Caco-2 (cell line): ENCODE data around the gene GLTP. TPM values are rescaled to one million over a fixed set of nuclear protein-coding genes. Genes with fewer than 3 reads are reported as not detected.
A peak's percentile ranks its signal among the peaks of the same experiment; 100 is the strongest.

Experiments used
- BruUV-seq: library from RNA; stranded (reverse); fragments of 400-500 nt; replicated peaks from 2 replicates; lab custom pipeline; 2021; lab: Mats Ljungman, UMichigan
- CTCF ChIA-PET: fragments of 300-600 bp; sonication (Branson Sonifier 250); formaldehyde crosslinking; loops from one replicate; lab custom pipeline; 2022; ENCODE audit warnings: antibody characterized with exemption; lab: Charles Lee
- POLR2A ChIA-PET: fragments of 300-600 bp; sonication (Branson Sonifier 250); formaldehyde crosslinking; loops from one replicate; lab custom pipeline; 2022; ENCODE audit warnings: antibody characterized with exemption; lab: Charles Lee
- DNase-seq, 2 experiments: peaks; one replicate each; pipeline versions ENCODE4 v3.0.0 to v3.0.0-alpha.2; 2020 to 2022
- H3K27me3 ChIP-seq: replicated peaks from 2 replicates; pipeline ENCODE4 v1.6.0; 2011; ENCODE audit warnings: low read length; ENCODE audit not compliant: control insufficient read depth, insufficient read depth
- H3K36me3 ChIP-seq: 2 replicates; pipeline ENCODE4 v1.5.1; 2011; ENCODE audit warnings: low read length; ENCODE audit not compliant: control insufficient read depth, insufficient read depth
- H3K4me1 ChIP-seq: fragments of 250-450 bp; sonication (Bioruptor Pico); 2 replicates; pipeline ENCODE4 v1.5.1; 2020; ENCODE audit warnings: mild to moderate bottlenecking
- H3K4me3 ChIP-seq: 2 replicates; pipeline ENCODE4 v1.5.1; 2011; ENCODE audit warnings: low read depth, mild to moderate bottlenecking, control low read depth, low read length
- H3K9me3 ChIP-seq: fragments of 250-450 bp; sonication (Bioruptor Pico); 2 replicates; pipeline ENCODE4 v1.5.1; 2020; ENCODE audit warnings: mild to moderate bottlenecking, moderate library complexity
- H3K27ac Mint-ChIP-seq: one replicate; pipeline ENCODE4 v1.8.0; 2022; ENCODE audit warnings: mixed read lengths; ENCODE audit not compliant: unreplicated experiment
- H3K27me3 Mint-ChIP-seq: one replicate; pipeline ENCODE4 v1.8.0; 2022; ENCODE audit warnings: mixed read lengths; ENCODE audit not compliant: insufficient read depth, unreplicated experiment
- H3K36me3 Mint-ChIP-seq: one replicate; pipeline ENCODE4 v1.8.0; 2022; ENCODE audit warnings: mild to moderate bottlenecking, mixed read lengths; ENCODE audit not compliant: insufficient read depth, unreplicated experiment
- H3K4me1 Mint-ChIP-seq: one replicate; pipeline ENCODE4 v1.8.0; 2022; ENCODE audit warnings: low read depth, mixed read lengths; ENCODE audit not compliant: unreplicated experiment
- H3K4me3 Mint-ChIP-seq: one replicate; pipeline ENCODE4 v1.8.0; 2022; ENCODE audit warnings: mild to moderate bottlenecking, moderate library complexity, mixed read lengths; ENCODE audit not compliant: unreplicated experiment
- H3K9me3 Mint-ChIP-seq: one replicate; pipeline ENCODE4 v1.8.0; 2022; ENCODE audit warnings: mixed read lengths; ENCODE audit not compliant: unreplicated experiment
- intact Hi-C: fragments of 100-400 bp; cut with micrococcal nuclease; formaldehyde crosslinking; loops from one replicate; pipeline ENCODE4 v1.10.0; 2022; ENCODE audit not compliant: unreplicated experiment
- total RNA-seq: library from RNA; stranded (reverse); gene quantifications from 2 replicates; pipeline ENCODE4 v1.2.3, GENCODE V29; 2022
- TF ChIP-seq, protein P1 (sequence below), 2 experiments: fragments of 200-600 bp in 1 of 2; IDR thresholded peaks; 1 replicate in 1 of 2; 2 replicates in 1 of 2; pipeline versions ENCODE4 v1.5.1 to v1.8.0; 2011 to 2022; ENCODE audit warnings: antibody characterized with exemption in 1 of 2, control low read depth in 1 of 2, inconsistent platforms in 1 of 2, low read depth in 1 of 2, low read length in 1 of 2, mild to moderate bottlenecking in 1 of 2, moderate library complexity in 1 of 2; ENCODE audit not compliant: insufficient read depth in 1 of 2, severe bottlenecking in 1 of 2, unreplicated experiment in 1 of 2

The GLTP gene
- total RNA-seq, 1 experiment from 2014 or later = 14.9 TPM

GRCh38 chr12:109883461-109883860, 3.1 kb upstream of the GLTP start:
- Mint-ChIP-seq H3K4me3 (no peak overlapping the region), H3K36me3 (peaks cover 4% of the 10 kb centered on the region), H3K27me3 (no peaks in the 10 kb centered on the region), H3K27ac (no peak overlapping the region), H3K9me3 (no peaks in the 10 kb centered on the region), H3K4me1 (peaks cover 25% of the 10 kb centered on the region)
- H3K4me3 ChIP-seq = no peak overlapping the region
- intact Hi-C loops = no loop called here
- no peaks in the 10 kb centered on the region; the same call in 1 of the 2 replicates for H3K27me3 ChIP-seq
- H3K9me3 ChIP-seq = no peaks in the 10 kb centered on the region
- POLR2A ChIA-PET = no interaction called here
- peaks cover 12% of the 10 kb centered on the region for H3K4me1 ChIP-seq
- BruUV-seq = no TSS peak
- TF ChIP-seq, protein P1, sequence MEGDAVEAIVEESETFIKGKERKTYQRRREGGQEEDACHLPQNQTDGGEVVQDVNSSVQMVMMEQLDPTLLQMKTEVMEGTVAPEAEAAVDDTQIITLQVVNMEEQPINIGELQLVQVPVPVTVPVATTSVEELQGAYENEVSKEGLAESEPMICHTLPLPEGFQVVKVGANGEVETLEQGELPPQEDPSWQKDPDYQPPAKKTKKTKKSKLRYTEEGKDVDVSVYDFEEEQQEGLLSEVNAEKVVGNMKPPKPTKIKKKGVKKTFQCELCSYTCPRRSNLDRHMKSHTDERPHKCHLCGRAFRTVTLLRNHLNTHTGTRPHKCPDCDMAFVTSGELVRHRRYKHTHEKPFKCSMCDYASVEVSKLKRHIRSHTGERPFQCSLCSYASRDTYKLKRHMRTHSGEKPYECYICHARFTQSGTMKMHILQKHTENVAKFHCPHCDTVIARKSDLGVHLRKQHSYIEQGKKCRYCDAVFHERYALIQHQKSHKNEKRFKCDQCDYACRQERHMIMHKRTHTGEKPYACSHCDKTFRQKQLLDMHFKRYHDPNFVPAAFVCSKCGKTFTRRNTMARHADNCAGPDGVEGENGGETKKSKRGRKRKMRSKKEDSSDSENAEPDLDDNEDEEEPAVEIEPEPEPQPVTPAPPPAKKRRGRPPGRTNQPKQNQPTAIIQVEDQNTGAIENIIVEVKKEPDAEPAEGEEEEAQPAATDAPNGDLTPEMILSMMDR (IDR thresholded peaks at IDR 0.05; ENCODE audit: insufficient read depth in 1 of 2, low read depth in 1 of 2, low read length in 1 of 2, severe bottlenecking in 1 of 2, unreplicated experiment in 1 of 2) = no peak
- H3K36me3 ChIP-seq = no peaks in the 10 kb centered on the region
- DNase-seq = no peak
- CTCF ChIA-PET = no interaction called here

DNA sequence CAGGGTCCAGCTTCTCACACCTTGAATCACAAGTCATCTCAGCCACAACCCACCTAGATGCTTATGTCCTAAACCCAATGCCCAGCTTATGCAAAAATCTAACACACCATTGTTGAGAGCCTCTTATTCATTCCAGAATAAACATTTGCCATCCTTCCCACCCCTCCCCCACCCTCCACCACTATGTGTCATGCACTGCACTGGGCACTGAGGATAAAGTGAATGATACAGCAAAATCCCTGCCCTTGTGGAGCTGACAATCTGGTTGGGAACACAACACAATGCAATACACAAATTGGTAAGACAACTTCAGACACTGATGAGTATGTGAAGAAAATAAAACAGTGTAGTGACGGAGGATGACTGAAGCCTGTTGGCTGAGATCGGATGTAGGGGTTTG, 1.4 kb upstream of the GLTP start:
- DNase-seq = no peak
- intact Hi-C loops = no loop called here
- H3K27me3 ChIP-seq = no peaks in the 10 kb centered on the region; the same call in 1 of the 2 replicates
- H3K36me3 ChIP-seq = no peaks in the 10 kb centered on the region
- Mint-ChIP-seq H3K27ac (no peak overlapping the region), H3K4me3 (no peak overlapping the region), H3K4me1 (peaks cover 25% of the 10 kb centered on the region), H3K36me3 (no peaks in the 10 kb centered on the region), H3K27me3 (no peaks in the 10 kb centered on the region), H3K9me3 (no peaks in the 10 kb centered on the region)
- no peak overlapping the region for H3K4me3 ChIP-seq
- TF ChIP-seq, protein P1 (IDR thresholded peaks at IDR 0.05; ENCODE audit: insufficient read depth in 1 of 2, low read depth in 1 of 2, low read length in 1 of 2, severe bottlenecking in 1 of 2, unreplicated experiment in 1 of 2) = no peak
- CTCF ChIA-PET = interaction anchor here (1.5 kb wide), 1 partner anchor 36 kb away, joined by 5 read pairs; no protein-coding TSS in a partner anchor
- H3K9me3 ChIP-seq = no peaks in the 10 kb centered on the region
- BruUV-seq = no TSS peak
- H3K4me1 ChIP-seq = peaks cover 12% of the 10 kb centered on the region
- POLR2A ChIA-PET = no interaction called here

- no peak for DNase-seq
- peak overlapping the region; percentile 71 for H3K4me3 Mint-ChIP-seq
- intact Hi-C loops = loop anchor here (1.0 kb wide), 2 partner anchors 28 to 76 kb away; no protein-coding TSS in a partner anchor
- Histone ChIP-seq H3K36me3 (no peaks in the 10 kb centered on the region), H3K4me1 (peaks cover 17% of the 10 kb centered on the region), H3K9me3 (no peaks in the 10 kb centered on the region), H3K27me3 (no peaks in the 10 kb centered on the region; the same call in 1 of the 2 replicates), H3K4me3 (peak overlapping the region; percentile 39)
- H3K4me1 Mint-ChIP-seq = peaks cover 25% of the 10 kb centered on the region
- no peaks in the 10 kb centered on the region for H3K9me3 Mint-ChIP-seq
- H3K36me3 Mint-ChIP-seq = no peaks in the 10 kb centered on the region
- POLR2A ChIA-PET = no interaction called here
- H3K27me3 Mint-ChIP-seq = no peaks in the 10 kb centered on the region
- CTCF ChIA-PET = interaction anchor here (1.5 kb wide), 1 partner anchor 36 kb away, joined by 5 read pairs; no protein-coding TSS in a partner anchor
- BruUV-seq = no TSS peak
- TF ChIP-seq, protein P1 (IDR thresholded peaks at IDR 0.05; ENCODE audit: insufficient read depth in 1 of 2, low read depth in 1 of 2, low read length in 1 of 2, severe bottlenecking in 1 of 2, unreplicated experiment in 1 of 2) = no peak
- H3K27ac Mint-ChIP-seq = peak overlapping the region; percentile 27
These were observed 597 bp upstream of the GLTP start for GRCh38 chr12:109880938-109881337.
